HepG2 (cell line): ENCODE measurements around the gene C1R. TPM values are rescaled to one million over a fixed set of nuclear protein-coding genes. Genes with fewer than 3 reads are reported as not detected.

Experiments
- ATAC-seq: fragments of 200-7000 bp; cut with Tn5 transposase; 3 replicates; pipeline ENCODE4 v1.9.1; 2020; ENCODE audit warnings: mild to moderate bottlenecking, moderate library complexity
- BruUV-seq: library from RNA; stranded (reverse); fragments of 400-500 nt; replicated peaks from 2 replicates; lab custom pipeline; 2021; lab: Mats Ljungman, UMichigan
- CTCF ChIA-PET: fragments of 300-600 bp; formaldehyde crosslinking; extraction: SDS; loops from one replicate; lab custom pipeline; 2021; ENCODE audit warnings: low total read pairs, inconsistent platforms, low intra/inter-chr PET ratio; lab: Yijun Ruan, JAX
- POLR2A ChIA-PET: fragments of 350-600 bp; sonication (Branson Sonifier 250); formaldehyde crosslinking; loops from one replicate; lab custom pipeline; 2020; ENCODE audit warnings: antibody characterized with exemption, inconsistent platforms; lab: Yijun Ruan, JAX
- DNase-seq: peaks from one replicate; pipeline ENCODE4 v3.0.0-alpha.2; 2015; ENCODE audit warnings: low spot score
- FAIRE-seq: peaks from 3 replicates; lab custom pipeline; 2011; peaks lifted over from hg19 to GRCh38; lab: Jason Lieb, UNC
- H2AFZ ChIP-seq: one replicate; pipeline ENCODE4 v1.6.1; 2011; ENCODE audit warnings: low read length, inconsistent platforms
- H3K27ac ChIP-seq: fragments of 300-600 bp; 3 replicates; pipeline ENCODE4 v1.8.0; 2011; ENCODE audit warnings: mixed run types, mild to moderate bottlenecking, mixed read lengths, low read length, inconsistent platforms; ENCODE audit not compliant: insufficient read depth; ENCODE audit errors: extremely low read length
- H3K27me3 ChIP-seq, 2 experiments: fragments of 200-600 bp in 1 of 2; 2 replicates in 1 of 2; 3 replicates in 1 of 2; pipeline versions ENCODE4 v1.6.0 to v1.8.0; 2011; ENCODE audit warnings: low read length in 2 of 2, mild to moderate bottlenecking in 2 of 2, moderate library complexity in 2 of 2, inconsistent platforms in 1 of 2; ENCODE audit not compliant: insufficient read depth in 2 of 2, control insufficient read depth in 1 of 2
- H3K36me3 ChIP-seq, 2 experiments: fragments of 200-600 bp in 1 of 2; replicated peaks in 1 of 2; 2 replicates in 1 of 2; 3 replicates in 1 of 2; pipeline versions ENCODE4 v1.5.1 to v1.8.0; 2011; ENCODE audit warnings: low read length in 2 of 2, inconsistent platforms in 1 of 2; ENCODE audit not compliant: insufficient read depth in 2 of 2, control insufficient read depth in 1 of 2
- H3K4me1 ChIP-seq: 2 replicates; pipeline ENCODE4 v1.5.1; 2012; ENCODE audit warnings: low read length, inconsistent platforms; ENCODE audit not compliant: insufficient read depth
- H3K4me2 ChIP-seq: 2 replicates; pipeline ENCODE4 v1.6.0; 2011; ENCODE audit warnings: low read depth, low read length, inconsistent platforms
- H3K4me3 ChIP-seq, 3 experiments: fragments of 200-600 bp in 1 of 3; sonication (generic), shearing (Covaris generic) in 1 of 3; replicated peaks in 1 of 3; 2 replicates each; pipeline ENCODE4 v1.5.1; 2011 to 2016; ENCODE audit warnings: low read length in 3 of 3, inconsistent platforms in 2 of 3, low read depth in 2 of 3, mild to moderate bottlenecking in 2 of 3, control low read depth in 1 of 3, mixed read lengths in 1 of 3; ENCODE audit not compliant: insufficient read depth in 1 of 3
- H3K79me2 ChIP-seq: one replicate; pipeline ENCODE4 v1.6.1; 2011; ENCODE audit warnings: low read length, inconsistent platforms; ENCODE audit not compliant: insufficient read depth
- H3K9ac ChIP-seq: 2 replicates; pipeline ENCODE4 v1.6.0; 2011; ENCODE audit warnings: mild to moderate bottlenecking, low read depth, low read length, inconsistent platforms; ENCODE audit not compliant: insufficient read depth
- H3K9me3 ChIP-seq: 2 replicates; pipeline ENCODE4 v1.5.1; 2012; ENCODE audit warnings: mild to moderate bottlenecking, low read length
- H4K20me1 ChIP-seq: 2 replicates; pipeline ENCODE4 v1.6.0; 2011; ENCODE audit warnings: inconsistent platforms, mild to moderate bottlenecking, low read length, moderate library complexity; ENCODE audit not compliant: insufficient read depth
- FOXM1 ChIP-seq: sonication (generic); formaldehyde crosslinking; IDR thresholded peaks from 2 replicates; pipeline ENCODE4 v1.5.0; 2020; ENCODE audit warnings: missing genetic modification reagents
- HMG20A ChIP-seq: IDR thresholded peaks from 2 replicates; pipeline ENCODE4 v1.6.1; 2016; ENCODE audit warnings: borderline replicate concordance
- ISL2 ChIP-seq: sonication (generic); formaldehyde crosslinking; IDR thresholded peaks from 2 replicates; pipeline ENCODE4 v1.5.0; 2020; ENCODE audit warnings: missing genetic modification reagents
- MIER3 ChIP-seq: IDR thresholded peaks from 2 replicates; pipeline ENCODE4 v1.6.1; 2016; ENCODE audit warnings: missing compliant biosample characterization, borderline replicate concordance
- RXRA ChIP-seq: sonication (generic); formaldehyde crosslinking; IDR thresholded peaks from 2 replicates; pipeline ENCODE4 v1.5.1; 2020; ENCODE audit warnings: missing genetic modification reagents
- ZBTB21 ChIP-seq: sonication (generic); formaldehyde crosslinking; IDR thresholded peaks from 2 replicates; pipeline ENCODE4 v1.4.0; 2020; ENCODE audit warnings: missing genetic modification reagents
- ZNF83 ChIP-seq: sonication (generic); formaldehyde crosslinking; IDR thresholded peaks from 2 replicates; pipeline ENCODE4 v1.4.0; 2020; ENCODE audit warnings: missing genetic modification reagents, mild to moderate bottlenecking, borderline replicate concordance
- WGBS: methylation state at CpG from one replicate; pipeline ENCODE4 v1.1.6; 2017; ENCODE audit warnings: low lambda C conversion rate; 5-methylcytosine and 5-hydroxymethylcytosine counted together
- in situ Hi-C: cut with HindIII; loops from 2 replicates; pipeline ENCODE4 v1.10.0; 2017; ENCODE audit warnings: low pct_unique_long_range_greater_than_20kb; ENCODE audit not compliant: extremely low pct_ligation_motif_present
- intact Hi-C: fragments of 100-400 bp; cut with micrococcal nuclease; formaldehyde crosslinking; loops from one replicate; pipeline ENCODE4 v1.10.0; 2022; ENCODE audit not compliant: unreplicated experiment
- polyA plus RNA-seq, 8 experiments: library from polyadenylated mRNA; depleted of rRNA in 3 of 8; stranded (reverse) in 7 of 8; unstranded in 1 of 8; fragments of >200 nt; fragmentation: Illumina TruSeq in 4 of 8; extraction: Trizol in 4 of 8; gene quantifications; 2 replicates each; pipeline versions ENCODE4 v1.2.1 to v1.2.3, GENCODE V29; 2011 to 2016; ENCODE audit warnings: low read depth in 4 of 8, missing spikeins in 1 of 8, mixed read lengths in 1 of 8; ENCODE audit not compliant: insufficient read depth in 1 of 8
- total RNA-seq, 5 experiments: library from RNA; depleted of rRNA; stranded (reverse); fragments of >200 nt; fragmentation: Illumina TruSeq; extraction: Trizol; gene quantifications; 2 replicates each; pipeline ENCODE4 v1.2.3, GENCODE V29; 2016; ENCODE audit warnings: low read depth in 1 of 5
- TF ChIP-seq, protein P1 (sequence below): sonication (generic); formaldehyde crosslinking; IDR thresholded peaks from 2 replicates; pipeline ENCODE4 v1.4.0; 2020; ENCODE audit warnings: missing genetic modification reagents, mild to moderate bottlenecking, borderline replicate concordance
- TF ChIP-seq, protein P2 (sequence below): sonication (generic); formaldehyde crosslinking; IDR thresholded peaks from 2 replicates; pipeline ENCODE4 v1.5.0; 2020; ENCODE audit warnings: mild to moderate bottlenecking, missing genetic modification reagents, borderline replicate concordance

The C1R gene
- total and polyA plus RNA-seq, 2 of the 13 experiments (the other 11 are each of a cell fraction or from before 2014, with no cell fraction given) = 3.5 to 6.5 TPM

DNA sequence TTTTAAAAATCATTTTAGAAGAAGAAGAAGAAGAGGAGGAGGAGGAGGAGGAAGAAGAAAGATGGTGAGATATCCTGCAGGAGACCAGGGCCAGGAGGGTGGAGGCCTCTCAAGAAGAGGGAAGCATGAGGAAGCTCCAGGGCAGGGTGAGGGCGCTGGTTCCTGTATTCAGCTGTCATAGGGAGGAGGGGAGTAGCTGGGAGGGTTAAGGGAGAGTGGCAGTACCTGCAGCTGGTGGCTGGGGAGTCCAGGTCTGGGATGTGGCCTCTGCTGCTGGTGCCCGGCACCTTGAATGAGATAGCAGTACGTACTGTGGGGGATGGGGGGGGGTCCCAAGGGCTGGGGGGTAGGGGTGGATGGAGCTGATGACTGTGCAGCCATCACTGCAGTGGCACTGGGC lies 26.6 kb upstream of the C1R start:
- Histone ChIP-seq H2AFZ (no peak overlapping the region), H3K4me2 (no peak overlapping the region), H3K4me3 (no peak overlapping the region), H3K27me3 (no peaks in the 10 kb centered on the region), H3K9me3 (no peaks in the 10 kb centered on the region), H4K20me1 (no peaks in the 10 kb centered on the region), H3K9ac (no peak overlapping the region), H3K27ac (no peak overlapping the region), H3K36me3 (peaks cover 6 to 7% of the 10 kb centered on the region in 2 experiments; a peak in 3 of 5 replicates), H3K79me2 (no peaks in the 10 kb centered on the region), H3K4me1 (peaks cover 42% of the 10 kb centered on the region)
- ATAC-seq (no peak), FAIRE-seq (no peak), DNase-seq (no peak)
- ChIA-PET POLR2A (interaction anchor here (1.6 to 2.5 kb wide), 3 partner anchors 9 to 12 kb away, joined by 3 to 12 read pairs (median 6); partner anchors contain the start of genes C1RL and RBP5), CTCF (no interaction called here)
- intact Hi-C loops = no loop called here
- 96% methylated on average over 3 of the region's 3 CpGs for WGBS
- TF ChIP-seq MIER3 (CRISPR knock-in tag) (no peak), ISL2 (no peak), ZNF83 (CRISPR knock-in tag) (no peak), RXRA (CRISPR knock-in tag) (no peak), HMG20A (no peak), FOXM1 (CRISPR knock-in tag) (no peak), ZBTB21 (CRISPR knock-in tag) (no peak)
- TF ChIP-seq, protein P1, sequence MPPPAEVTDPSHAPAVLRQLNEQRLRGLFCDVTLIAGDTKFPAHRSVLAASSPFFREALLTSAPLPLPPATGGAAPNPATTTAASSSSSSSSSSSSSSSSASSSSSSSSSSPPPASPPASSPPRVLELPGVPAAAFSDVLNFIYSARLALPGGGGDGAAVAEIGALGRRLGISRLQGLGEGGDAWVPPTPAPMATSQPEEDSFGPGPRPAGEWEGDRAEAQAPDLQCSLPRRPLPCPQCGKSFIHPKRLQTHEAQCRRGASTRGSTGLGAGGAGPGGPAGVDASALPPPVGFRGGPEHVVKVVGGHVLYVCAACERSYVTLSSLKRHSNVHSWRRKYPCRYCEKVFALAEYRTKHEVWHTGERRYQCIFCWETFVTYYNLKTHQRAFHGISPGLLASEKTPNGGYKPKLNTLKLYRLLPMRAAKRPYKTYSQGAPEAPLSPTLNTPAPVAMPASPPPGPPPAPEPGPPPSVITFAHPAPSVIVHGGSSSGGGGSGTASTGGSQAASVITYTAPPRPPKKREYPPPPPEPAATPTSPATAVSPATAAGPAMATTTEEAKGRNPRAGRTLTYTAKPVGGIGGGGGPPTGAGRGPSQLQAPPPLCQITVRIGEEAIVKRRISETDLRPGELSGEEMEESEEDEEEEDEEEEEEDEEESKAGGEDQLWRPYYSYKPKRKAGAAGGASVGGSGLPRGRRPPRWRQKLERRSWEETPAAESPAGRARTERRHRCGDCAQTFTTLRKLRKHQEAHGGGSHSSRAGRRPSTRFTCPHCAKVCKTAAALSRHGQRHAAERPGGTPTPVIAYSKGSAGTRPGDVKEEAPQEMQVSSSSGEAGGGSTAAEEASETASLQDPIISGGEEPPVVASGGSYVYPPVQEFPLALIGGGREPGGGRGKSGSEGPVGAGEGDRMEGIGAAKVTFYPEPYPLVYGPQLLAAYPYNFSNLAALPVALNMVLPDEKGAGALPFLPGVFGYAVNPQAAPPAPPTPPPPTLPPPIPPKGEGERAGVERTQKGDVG (CRISPR knock-in tag) = no peak
- TF ChIP-seq, protein P2, sequence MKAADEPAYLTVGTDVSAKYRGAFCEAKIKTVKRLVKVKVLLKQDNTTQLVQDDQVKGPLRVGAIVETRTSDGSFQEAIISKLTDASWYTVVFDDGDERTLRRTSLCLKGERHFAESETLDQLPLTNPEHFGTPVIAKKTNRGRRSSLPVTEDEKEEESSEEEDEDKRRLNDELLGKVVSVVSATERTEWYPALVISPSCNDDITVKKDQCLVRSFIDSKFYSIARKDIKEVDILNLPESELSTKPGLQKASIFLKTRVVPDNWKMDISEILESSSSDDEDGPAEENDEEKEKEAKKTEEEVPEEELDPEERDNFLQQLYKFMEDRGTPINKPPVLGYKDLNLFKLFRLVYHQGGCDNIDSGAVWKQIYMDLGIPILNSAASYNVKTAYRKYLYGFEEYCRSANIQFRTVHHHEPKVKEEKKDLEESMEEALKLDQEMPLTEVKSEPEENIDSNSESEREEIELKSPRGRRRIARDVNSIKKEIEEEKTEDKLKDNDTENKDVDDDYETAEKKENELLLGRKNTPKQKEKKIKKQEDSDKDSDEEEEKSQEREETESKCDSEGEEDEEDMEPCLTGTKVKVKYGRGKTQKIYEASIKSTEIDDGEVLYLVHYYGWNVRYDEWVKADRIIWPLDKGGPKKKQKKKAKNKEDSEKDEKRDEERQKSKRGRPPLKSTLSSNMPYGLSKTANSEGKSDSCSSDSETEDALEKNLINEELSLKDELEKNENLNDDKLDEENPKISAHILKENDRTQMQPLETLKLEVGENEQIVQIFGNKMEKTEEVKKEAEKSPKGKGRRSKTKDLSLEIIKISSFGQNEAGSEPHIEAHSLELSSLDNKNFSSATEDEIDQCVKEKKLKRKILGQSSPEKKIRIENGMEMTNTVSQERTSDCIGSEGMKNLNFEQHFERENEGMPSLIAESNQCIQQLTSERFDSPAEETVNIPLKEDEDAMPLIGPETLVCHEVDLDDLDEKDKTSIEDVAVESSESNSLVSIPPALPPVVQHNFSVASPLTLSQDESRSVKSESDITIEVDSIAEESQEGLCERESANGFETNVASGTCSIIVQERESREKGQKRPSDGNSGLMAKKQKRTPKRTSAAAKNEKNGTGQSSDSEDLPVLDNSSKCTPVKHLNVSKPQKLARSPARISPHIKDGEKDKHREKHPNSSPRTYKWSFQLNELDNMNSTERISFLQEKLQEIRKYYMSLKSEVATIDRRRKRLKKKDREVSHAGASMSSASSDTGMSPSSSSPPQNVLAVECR (CRISPR knock-in tag) = no peak
- no TSS peak for BruUV-seq
- in situ Hi-C loops = loop anchor here (10.0 kb wide), 2 partner anchors 54 to 174 kb away; partner anchors contain the start of genes C12orf57, C1S and RNU7-1
